HG03342 (cell line): ENCODE measurements around the gene PCDHA2.
"Not testable (repeated sequence)": the region's sequence is repeated elsewhere in the genome, so short reads cannot be mapped to it uniquely, and the experiment has no call there.

Experiments used
- ATAC-seq: cut with Tn5 transposase; IDR thresholded peaks from one replicate; pipeline ENCODE4 v1.9.1; 2021; ENCODE audit warnings: mild to moderate bottlenecking, moderate library complexity; ENCODE audit not compliant: unreplicated experiment

The PCDHA2 gene

DNA sequence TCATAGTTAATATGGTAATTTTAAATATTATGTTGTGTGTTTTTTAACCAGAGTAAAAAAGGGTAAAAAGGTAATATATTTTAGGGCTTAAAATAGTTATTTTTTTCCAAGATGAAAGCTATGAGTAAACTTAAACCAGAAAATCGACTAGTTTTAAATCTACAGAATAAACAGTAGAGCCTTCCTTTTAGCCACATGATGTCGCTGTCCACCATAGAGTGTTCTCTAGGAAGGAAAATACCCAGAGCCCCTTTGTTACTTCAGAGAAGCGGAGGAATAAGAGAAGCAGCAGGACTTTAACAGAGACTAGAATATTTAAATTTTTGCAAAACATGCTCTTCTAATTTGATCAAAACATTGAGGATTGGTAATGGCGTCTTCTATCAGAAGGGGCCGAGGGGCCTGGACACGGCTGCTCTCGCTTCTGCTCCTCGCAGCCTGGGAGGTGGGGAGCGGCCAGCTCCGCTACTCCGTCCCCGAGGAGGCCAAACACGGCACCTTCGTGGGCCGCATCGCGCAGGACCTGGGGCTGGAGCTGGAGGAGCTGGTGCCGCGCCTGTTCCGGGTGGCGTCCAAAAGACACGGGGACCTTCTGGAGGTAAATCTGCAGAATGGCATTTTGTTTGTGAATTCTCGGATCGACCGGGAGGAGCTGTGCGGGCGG lies at the start of gene PCDHA2:
Gene PCDHA2 (plus strand): TSS at position 258 of the 664 bp plus-strand sequence.
- no peak for ATAC-seq

DNA sequence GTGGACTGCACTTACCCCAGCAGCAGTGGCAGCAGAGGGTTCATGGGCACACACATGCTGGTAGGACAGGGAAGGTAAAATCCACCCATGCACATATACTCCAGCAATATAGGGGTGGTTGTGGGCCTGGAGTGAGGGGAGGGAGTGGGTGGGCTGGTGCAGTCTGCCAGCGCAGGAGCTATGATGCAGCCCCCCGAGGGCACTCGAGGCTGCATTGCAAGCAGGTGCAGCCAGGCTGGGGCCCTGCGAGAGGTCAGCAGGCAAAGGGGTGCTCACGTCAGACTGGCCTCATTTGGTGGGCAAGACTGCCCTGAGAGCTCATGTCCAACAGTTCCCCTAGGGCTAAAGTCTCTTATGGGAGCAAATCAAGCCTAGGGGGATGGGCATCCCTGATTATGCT lies 41.1 kb upstream of the PCDHA2 start:
- no peak for ATAC-seq

DNA sequence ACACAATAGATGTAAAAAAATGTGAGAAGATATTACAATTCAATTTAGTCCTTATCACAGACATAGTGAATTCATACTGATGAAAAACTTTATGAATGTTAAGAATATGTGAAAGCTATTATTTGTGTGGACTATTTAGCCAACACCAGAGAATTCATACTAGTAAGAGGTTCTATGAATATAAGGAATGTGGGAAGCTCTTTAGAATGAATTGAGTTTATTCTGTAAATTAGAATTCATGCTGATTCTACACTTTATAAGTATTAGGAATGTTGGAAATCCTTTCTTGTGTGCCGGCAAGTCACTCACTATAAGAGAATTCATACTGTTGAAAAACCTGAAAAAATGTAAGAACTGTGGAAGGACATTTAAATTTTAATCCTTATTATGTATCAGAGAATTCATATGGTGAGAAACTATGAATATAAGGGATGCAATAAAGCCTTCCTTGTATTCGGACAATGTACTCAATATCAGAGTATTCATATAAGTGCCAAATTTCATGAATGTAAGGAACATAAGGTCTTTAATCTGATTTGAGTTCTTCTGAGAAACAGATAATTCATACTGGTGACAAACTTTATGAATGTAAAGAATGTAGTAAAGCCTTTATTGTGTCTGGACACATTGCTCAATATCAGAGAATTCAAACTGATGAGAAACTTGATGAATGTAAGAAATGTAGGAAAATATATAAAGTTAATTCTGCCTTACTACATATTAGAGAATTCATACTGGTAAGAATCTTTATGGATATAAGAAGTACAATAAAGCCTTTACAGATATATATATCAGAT lies 30.3 kb upstream of the PCDHA2 start:
- no peak for ATAC-seq

DNA sequence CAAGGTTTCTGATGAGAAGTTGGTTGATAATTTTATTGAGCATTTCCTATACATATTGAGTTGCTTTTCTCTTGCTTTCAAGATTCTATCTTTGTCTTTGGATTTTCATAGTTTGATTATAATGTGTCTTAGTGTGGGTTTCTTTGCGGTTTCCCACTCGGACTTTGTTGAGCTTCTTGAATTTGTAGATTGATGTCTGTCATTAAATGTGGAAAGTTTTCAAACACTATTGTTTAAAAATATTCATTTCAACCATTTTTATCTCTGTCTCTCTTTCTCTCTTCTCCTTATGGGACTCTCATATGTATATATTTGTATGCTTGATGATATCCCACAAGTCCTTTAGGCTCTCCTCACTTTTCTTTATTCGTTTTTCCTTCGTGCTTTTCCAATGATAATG lies 27.2 kb upstream of the PCDHA2 start:
- no peak for ATAC-seq

- ATAC-seq = no peak
These were observed 14.1 kb upstream of the PCDHA2 start for GRCh38 chr5:140780512-140780911.

DNA sequence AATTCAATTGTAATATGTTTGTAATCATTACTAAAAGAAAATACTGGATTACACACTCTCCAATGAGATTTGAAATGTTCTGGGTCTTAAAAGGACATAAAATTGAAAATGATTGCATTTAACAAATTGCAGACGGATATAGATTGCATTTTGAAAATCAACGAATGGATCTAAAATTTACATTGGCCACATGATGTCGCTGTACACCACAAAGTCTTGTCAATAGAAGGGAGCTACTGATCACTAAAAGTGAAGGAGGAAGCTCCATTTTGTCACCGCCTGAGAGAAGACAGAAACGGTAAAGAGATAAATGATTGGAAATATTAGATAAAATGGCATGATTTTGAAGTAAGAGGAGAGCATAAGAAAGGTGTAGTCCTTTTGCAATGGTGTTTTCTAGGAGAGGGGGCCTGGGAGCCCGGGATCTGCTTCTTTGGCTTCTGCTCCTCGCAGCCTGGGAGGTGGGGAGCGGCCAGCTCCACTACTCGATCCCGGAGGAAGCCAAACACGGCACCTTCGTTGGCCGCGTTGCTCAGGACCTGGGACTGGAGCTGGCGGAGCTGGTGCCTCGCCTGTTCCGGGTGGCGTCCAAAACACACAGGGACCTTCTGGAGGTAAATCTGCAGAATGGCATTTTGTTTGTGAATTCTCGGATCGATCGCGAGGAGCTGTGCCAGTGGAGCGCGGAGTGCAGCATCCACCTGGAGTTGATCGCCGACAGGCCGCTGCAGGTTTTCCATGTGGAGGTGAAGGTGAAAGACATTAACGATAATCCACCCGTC lies 8.6 kb upstream of the PCDHA2 start, which contains the start of gene PCDHA1:
Gene PCDHA1 (plus strand): TSS at position 236 of the 782 bp plus-strand sequence.
- no peak for ATAC-seq

DNA sequence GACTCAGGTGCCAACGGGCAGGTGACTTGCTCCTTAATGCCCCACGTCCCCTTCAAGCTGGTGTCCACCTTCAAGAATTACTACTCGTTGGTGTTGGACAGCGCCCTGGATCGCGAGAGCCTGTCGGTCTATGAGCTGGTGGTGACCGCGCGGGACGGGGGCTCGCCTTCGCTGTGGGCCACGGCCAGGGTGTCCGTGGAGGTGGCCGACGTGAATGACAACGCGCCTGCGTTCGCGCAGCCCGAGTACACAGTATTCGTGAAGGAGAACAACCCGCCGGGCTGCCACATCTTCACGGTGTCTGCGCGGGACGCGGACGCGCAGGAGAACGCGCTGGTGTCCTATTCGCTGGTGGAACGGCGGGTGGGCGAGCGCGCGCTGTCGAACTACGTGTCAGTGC lies 7.2 kb upstream of the PCDHA2 start:
- ATAC-seq = not testable (repeated sequence)

DNA sequence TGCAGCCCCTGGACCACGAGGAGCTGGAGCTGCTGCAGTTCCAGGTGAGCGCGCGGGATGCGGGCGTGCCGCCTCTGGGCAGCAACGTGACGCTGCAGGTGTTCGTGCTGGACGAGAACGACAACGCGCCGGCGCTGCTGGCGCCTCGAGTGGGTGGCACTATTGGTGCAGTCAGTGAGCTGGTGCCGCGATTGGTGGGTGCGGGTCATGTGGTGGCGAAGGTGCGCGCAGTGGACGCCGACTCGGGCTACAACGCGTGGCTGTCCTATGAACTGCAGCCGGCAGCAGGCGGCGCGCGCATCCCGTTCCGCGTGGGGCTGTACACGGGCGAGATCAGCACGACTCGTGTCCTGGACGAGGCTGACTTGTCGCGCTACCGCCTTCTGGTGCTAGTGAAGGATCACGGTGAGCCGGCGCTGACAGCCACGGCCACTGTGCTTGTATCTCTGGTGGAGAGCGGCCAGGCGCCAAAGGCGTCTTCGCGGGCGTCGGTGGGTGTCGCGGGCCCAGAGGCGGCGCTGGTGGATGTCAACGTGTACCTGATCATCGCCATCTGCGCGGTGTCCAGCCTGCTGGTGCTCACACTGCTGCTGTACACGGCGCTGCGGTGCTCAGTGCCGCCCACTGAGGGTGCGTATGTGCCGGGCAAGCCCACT lies 6.7 kb upstream of the PCDHA2 start:
- ATAC-seq = not testable (repeated sequence)

GRCh38 chr5:140791089-140791488 lies 3.6 kb upstream of the PCDHA2 start:
- no peak for ATAC-seq

GRCh38 chr5:140795259-140795641 lies 598 bp downstream of the PCDHA2 start:
- no peak for ATAC-seq

- not testable (repeated sequence) for ATAC-seq
These were observed 1.5 kb downstream of the PCDHA2 start for GRCh38 chr5:140796072-140796717.

DNA sequence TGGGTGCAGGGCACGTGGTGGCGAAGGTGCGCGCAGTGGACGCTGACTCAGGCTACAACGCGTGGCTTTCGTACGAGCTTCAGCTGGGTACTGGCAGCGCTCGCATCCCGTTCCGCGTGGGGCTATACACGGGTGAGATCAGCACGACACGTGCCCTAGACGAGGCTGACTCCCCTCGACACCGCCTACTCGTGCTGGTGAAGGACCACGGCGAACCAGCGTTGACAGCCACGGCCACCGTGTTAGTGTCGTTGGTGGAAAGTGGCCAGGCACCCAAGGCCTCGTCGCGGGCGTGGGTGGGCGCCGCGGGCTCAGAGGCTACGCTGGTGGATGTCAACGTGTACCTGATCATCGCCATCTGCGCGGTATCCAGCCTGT lies 2.1 kb downstream of the PCDHA2 start:
- ATAC-seq = no peak

DNA sequence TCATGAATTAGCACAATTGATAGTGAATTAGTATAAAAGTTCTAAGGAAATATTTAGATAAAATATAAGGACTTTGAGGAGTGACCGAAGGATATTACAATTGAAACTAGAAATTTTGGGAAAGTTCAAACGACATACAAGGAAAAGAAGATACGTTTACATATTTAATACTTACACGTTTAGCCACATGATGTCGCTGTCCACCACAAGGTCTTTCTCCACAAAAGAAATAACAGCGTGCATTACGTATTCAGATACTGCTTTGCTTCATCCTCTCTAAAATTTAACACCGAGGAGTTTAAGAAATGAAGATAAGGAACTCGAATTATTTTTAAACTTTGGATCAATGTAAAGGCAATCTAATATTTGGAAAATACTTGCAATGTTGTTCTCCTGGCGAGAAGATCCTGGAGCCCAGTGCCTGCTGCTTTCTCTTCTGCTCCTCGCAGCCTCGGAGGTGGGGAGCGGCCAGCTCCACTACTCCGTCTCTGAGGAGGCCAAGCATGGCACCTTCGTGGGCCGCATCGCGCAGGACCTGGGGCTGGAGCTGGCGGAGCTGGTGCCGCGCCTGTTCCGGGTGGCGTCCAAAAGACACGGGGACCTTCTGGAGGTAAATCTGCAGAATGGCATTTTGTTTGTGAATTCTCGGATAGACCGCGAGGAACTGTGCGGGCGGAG lies 6.3 kb downstream of the PCDHA2 start, which contains the start of gene PCDHA3:
Gene PCDHA3 (plus strand): TSS at position 242 of the 678 bp plus-strand sequence.
- no peak for ATAC-seq

- ATAC-seq = no peak
These were observed 6.8 kb downstream of the PCDHA2 start for GRCh38 chr5:140801494-140801841.

DNA sequence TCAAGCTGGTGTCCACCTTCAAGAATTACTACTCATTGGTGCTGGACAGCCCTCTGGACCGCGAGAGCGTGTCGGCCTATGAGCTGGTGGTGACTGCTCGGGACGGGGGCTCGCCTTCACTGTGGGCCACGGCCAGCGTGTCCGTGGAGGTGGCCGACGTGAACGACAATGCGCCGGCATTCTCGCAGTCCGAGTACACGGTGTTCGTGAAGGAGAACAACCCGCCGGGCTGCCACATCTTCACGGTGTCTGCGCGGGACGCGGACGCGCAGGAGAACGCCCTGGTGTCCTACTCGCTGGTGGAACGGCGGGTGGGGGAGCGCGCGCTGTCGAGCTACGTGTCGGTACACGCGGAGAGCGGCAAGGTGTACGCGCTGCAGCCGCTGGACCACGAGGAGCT lies 7.7 kb downstream of the PCDHA2 start:
- not testable (repeated sequence) for ATAC-seq

DNA sequence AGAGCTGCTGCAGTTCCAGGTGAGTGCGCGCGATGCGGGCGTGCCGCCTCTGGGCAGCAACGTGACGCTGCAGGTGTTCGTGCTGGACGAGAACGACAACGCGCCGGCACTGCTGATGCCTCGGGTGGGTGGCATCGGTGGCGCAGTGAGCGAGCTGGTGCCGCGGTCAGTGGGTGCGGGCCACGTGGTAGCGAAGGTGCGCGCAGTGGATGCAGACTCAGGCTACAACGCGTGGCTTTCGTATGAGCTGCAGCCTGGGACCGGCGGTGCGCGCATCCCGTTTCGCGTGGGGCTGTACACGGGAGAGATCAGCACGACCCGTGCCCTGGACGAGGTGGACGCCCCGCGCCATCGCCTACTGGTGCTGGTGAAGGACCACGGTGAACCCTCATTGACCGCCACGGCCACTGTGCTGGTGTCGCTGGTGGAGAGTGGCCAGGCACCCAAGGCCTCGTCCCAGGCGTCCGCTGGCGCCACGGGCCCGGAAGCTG lies 8.2 kb downstream of the PCDHA2 start:
- no peak for ATAC-seq

- no peak for ATAC-seq
These were observed 12.5 kb downstream of the PCDHA2 start, which contains the start of gene PCDHA4 for GRCh38 chr5:140806834-140807775. TSS of gene PCDHA4 (plus strand) at chr5:140807068.

GRCh38 chr5:140808241-140808888 lies 13.7 kb downstream of the PCDHA2 start:
- not testable (repeated sequence) for ATAC-seq
